MCF 10A (cell line): Measurements from ENCODE around the gene MGST3. TPM values are rescaled to one million over a fixed set of nuclear protein-coding genes. Genes with fewer than 3 reads are reported as not detected.
"Not testable (repeated sequence)": the region's sequence is repeated elsewhere in the genome, so short reads cannot be mapped to it uniquely, and the experiment has no call there.

Experiments used
- BruUV-seq: library from RNA; stranded (reverse); fragments of 400-500 nt; replicated peaks from 2 replicates; lab custom pipeline; 2021; lab: Mats Ljungman, UMichigan
- CTCF ChIA-PET: fragments of 300-600 bp; sonication (Branson Sonifier 250); formaldehyde crosslinking; extraction: SDS; loops from one replicate; lab custom pipeline; 2021; ENCODE audit warnings: antibody characterized with exemption, inconsistent platforms; lab: Yijun Ruan, JAX
- POLR2A ChIA-PET: fragments of 300-600, 350-650 bp; sonication (Branson Sonifier 250); formaldehyde crosslinking; extraction: SDS; loops from one replicate; lab custom pipeline; 2020; ENCODE audit warnings: antibody characterized with exemption, inconsistent platforms; lab: Yijun Ruan, JAX
- DNase-seq: peaks from one replicate; pipeline ENCODE4 v3.0.0-alpha.2; 2018; ENCODE audit not compliant: unreplicated experiment
- H3K27ac Mint-ChIP-seq: one replicate; pipeline ENCODE4 v1.8.0; 2022; ENCODE audit warnings: mild to moderate bottlenecking, low read depth, mixed read lengths; ENCODE audit not compliant: unreplicated experiment
- H3K27me3 Mint-ChIP-seq: one replicate; pipeline ENCODE4 v1.8.0; 2022; ENCODE audit warnings: mixed read lengths; ENCODE audit not compliant: insufficient read depth, unreplicated experiment
- H3K36me3 Mint-ChIP-seq: one replicate; pipeline ENCODE4 v1.8.0; 2022; ENCODE audit warnings: mild to moderate bottlenecking, moderate library complexity, mixed read lengths; ENCODE audit not compliant: insufficient read depth, unreplicated experiment
- H3K4me1 Mint-ChIP-seq: one replicate; pipeline ENCODE4 v1.8.0; 2022; ENCODE audit warnings: mixed read lengths; ENCODE audit not compliant: insufficient read depth, unreplicated experiment
- H3K4me3 Mint-ChIP-seq: one replicate; pipeline ENCODE4 v1.8.0; 2022; ENCODE audit warnings: mild to moderate bottlenecking, moderate library complexity, mixed read lengths; ENCODE audit not compliant: unreplicated experiment
- H3K9me3 Mint-ChIP-seq: one replicate; pipeline ENCODE4 v1.8.0; 2022; ENCODE audit warnings: mixed read lengths; ENCODE audit not compliant: unreplicated experiment
- intact Hi-C: fragments of 100-400 bp; cut with micrococcal nuclease; formaldehyde crosslinking; loops from 2 replicates; pipeline ENCODE4 v1.14.1; 2022
- total RNA-seq: library from RNA; stranded (reverse); gene quantifications from 2 replicates; pipeline ENCODE4 v1.2.3, GENCODE V29; 2022
- TF ChIP-seq, protein P1 (sequence below): fragments of 200-600 bp; IDR thresholded peaks from one replicate; pipeline ENCODE4 v1.8.0; 2022; ENCODE audit warnings: antibody characterized with exemption, mild to moderate bottlenecking; ENCODE audit not compliant: unreplicated experiment

The MGST3 gene
- total RNA-seq, 1 experiment from 2014 or later, result 75.5 TPM

DNA sequence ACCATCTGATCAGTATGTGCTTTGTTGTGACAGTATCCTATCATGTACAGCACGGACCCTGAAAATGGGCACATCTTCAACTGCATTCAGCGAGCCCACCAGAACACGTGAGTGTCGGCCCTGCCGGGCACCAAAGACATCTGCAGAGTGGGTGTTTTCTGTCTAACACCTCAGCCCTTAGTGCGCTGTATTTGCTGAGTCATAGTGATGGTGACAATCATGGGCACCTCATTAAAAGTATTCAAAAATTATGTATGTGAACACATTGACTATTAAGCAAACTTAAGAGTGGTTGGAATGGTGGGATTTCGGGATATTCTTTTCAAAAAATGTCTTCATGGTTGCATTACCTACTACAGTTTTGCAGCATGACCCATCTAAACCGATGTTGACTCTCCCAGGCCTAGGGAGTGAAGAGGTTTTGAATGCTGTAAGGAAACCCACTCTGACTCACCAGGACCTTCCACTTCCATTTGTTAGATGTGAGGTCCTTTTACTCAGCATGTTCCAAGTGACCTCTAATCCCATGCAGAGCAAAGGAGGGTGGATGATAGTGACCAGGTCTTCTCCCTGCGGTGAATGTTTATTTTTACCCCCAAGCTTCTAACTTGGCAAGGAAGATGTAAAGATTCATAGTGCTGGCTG is 20.1 kb downstream of the MGST3 start:
- no peaks in the 10 kb centered on the region for H3K9me3 Mint-ChIP-seq
- peaks cover 10% of the 10 kb centered on the region for H3K4me1 Mint-ChIP-seq
- ChIA-PET CTCF (interaction anchor here (0.6 to 9.3 kb wide), 9 partner anchors 24 to 935 kb away, joined by 3 to 77 read pairs (median 4); no protein-coding TSS in a partner anchor), POLR2A (interaction anchor here (0.7 to 2.4 kb wide), 4 partner anchors 18 to 1225 kb away, joined by 3 to 6 read pairs (median 3); partner anchors contain the start of genes ALDH9A1 and TADA1)
- H3K36me3 Mint-ChIP-seq, result peaks cover 73% of the 10 kb centered on the region
- H3K4me3 Mint-ChIP-seq, result no peak overlapping the region
- intact Hi-C loops, result no loop called here
- H3K27me3 Mint-ChIP-seq, result no peaks in the 10 kb centered on the region
- no TSS peak for BruUV-seq
- DNase-seq, result no peak
- TF ChIP-seq, protein P1, sequence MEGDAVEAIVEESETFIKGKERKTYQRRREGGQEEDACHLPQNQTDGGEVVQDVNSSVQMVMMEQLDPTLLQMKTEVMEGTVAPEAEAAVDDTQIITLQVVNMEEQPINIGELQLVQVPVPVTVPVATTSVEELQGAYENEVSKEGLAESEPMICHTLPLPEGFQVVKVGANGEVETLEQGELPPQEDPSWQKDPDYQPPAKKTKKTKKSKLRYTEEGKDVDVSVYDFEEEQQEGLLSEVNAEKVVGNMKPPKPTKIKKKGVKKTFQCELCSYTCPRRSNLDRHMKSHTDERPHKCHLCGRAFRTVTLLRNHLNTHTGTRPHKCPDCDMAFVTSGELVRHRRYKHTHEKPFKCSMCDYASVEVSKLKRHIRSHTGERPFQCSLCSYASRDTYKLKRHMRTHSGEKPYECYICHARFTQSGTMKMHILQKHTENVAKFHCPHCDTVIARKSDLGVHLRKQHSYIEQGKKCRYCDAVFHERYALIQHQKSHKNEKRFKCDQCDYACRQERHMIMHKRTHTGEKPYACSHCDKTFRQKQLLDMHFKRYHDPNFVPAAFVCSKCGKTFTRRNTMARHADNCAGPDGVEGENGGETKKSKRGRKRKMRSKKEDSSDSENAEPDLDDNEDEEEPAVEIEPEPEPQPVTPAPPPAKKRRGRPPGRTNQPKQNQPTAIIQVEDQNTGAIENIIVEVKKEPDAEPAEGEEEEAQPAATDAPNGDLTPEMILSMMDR, result no peak
- no peak overlapping the region for H3K27ac Mint-ChIP-seq

DNA sequence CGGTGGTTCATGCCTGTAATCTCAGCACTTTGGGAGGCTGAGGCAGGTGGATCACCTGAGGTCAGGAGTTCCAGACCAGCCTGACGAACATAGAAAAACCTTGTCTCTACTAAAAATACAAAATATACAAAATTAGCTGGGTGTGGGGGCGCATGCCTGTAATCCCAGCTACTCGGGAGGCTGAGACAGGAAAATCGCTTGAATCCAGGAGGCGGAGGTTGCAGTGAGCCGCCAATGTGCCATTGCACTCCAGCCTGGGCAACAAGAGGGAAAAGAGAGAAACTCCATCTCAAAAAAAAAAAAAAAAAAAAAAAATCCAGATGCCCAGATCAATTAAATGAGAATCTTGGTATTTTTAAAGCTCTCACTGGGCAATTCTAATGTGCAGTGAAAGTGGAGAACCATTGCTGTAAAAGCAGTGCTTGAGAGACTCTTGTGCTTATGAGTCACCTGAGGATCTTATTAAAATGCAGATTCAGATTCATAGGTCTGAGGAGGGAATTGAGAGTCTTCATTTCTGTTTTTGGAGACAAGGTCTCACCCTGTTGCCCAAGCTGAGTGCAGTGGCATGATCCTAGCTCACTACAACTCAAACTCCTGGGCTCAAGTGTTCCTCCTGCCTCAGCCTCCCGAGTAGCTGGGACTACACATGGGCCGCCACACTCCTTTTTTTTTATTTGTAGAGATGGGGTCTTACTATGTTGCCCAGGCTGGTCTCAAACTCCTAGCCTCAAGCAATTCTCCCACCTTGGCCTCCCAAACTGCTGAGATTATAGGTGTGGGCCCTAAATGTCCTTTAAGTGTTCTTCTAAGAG is 27.9 kb downstream of the MGST3 start:
- ChIA-PET POLR2A (interaction anchor here (0.7 to 6.5 kb wide), 7 partner anchors 8 to 39 kb away, joined by 3 to 35 read pairs (median 7); partner anchors contain the start of gene MGST3), CTCF (interaction anchor here (0.6 to 9.3 kb wide), 10 partner anchors 12 to 1716 kb away, joined by 3 to 77 read pairs (median 3); no protein-coding TSS in a partner anchor)
- BruUV-seq, H3K27me3 Mint-ChIP-seq, H3K27ac Mint-ChIP-seq, H3K4me3 Mint-ChIP-seq, DNase-seq, H3K4me1 Mint-ChIP-seq, H3K9me3 Mint-ChIP-seq, intact Hi-C loops: not testable (repeated sequence)
- peaks cover 70% of the 10 kb centered on the region for H3K36me3 Mint-ChIP-seq

DNA sequence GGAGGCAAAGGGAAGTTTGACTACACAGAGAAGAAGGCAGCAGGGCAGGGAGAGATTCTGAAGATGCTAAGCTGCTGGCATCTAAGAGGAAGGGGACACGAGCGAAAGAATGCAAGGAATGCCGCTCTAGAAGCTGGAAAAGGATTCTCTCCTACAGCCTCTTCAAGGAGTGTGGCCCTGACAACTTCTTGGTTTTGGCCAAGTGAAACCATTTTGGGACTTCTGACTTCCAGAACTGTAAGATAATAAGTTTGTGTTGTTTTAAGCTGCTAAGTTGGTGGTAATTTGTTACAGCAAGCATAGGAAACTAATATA is 28.5 kb downstream of the MGST3 start:
- Mint-ChIP-seq H3K36me3 (peaks cover 70% of the 10 kb centered on the region), H3K4me3 (no peak overlapping the region), H3K27ac (no peak overlapping the region), H3K9me3 (no peaks in the 10 kb centered on the region), H3K27me3 (no peaks in the 10 kb centered on the region), H3K4me1 (no peaks in the 10 kb centered on the region)
- POLR2A ChIA-PET, result interaction anchor here (0.6 to 6.5 kb wide), 3 partner anchors 17 to 951 kb away, joined by 3 to 35 read pairs (median 3); partner anchors contain the start of gene MGST3
- no peak for DNase-seq
- CTCF ChIA-PET, result interaction anchor here (1.0 to 9.3 kb wide), 4 partner anchors 13 to 266 kb away, joined by 3 to 77 read pairs (median 16); no protein-coding TSS in a partner anchor
- no TSS peak for BruUV-seq
- TF ChIP-seq, protein P1, result no peak
- intact Hi-C loops, result no loop called here

DNA sequence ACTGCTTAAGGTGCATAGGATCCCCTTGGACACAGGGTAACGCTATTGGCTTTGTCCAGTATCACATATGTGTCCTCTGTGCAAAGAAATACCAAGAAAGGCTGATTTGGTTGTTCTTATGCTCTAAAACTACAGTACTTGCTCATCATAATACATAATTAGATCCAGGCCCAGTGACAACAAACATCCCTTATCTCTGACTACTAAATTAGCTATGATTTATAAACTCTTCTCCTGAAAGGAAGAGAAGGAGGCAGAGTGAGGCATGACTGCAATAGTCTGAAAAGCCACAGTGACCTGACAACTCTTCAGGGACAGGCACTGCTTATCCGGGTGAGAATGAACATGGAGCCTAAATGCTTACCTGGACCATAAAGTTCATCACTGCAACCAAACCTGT is 30.7 kb downstream of the MGST3 start:
- Mint-ChIP-seq H3K27ac (no peak overlapping the region), H3K27me3 (no peaks in the 10 kb centered on the region), H3K9me3 (no peaks in the 10 kb centered on the region), H3K4me3 (no peak overlapping the region), H3K4me1 (peaks cover 11% of the 10 kb centered on the region), H3K36me3 (peaks cover 74% of the 10 kb centered on the region)
- CTCF ChIA-PET, result interaction anchor here (0.6 to 2.2 kb wide), 8 partner anchors 9 to 1163 kb away, joined by 3 to 12 read pairs (median 3); no protein-coding TSS in a partner anchor
- TF ChIP-seq, protein P1, result no peak
- POLR2A ChIA-PET, result interaction anchor here (0.8 to 6.5 kb wide), 2 partner anchors 17 to 29 kb away, joined by 3 to 35 read pairs; partner anchors contain the start of gene MGST3
- BruUV-seq, result no TSS peak
- DNase-seq, result no peak
- intact Hi-C loops, result no loop called here
